Activated CD4-positive, alpha-beta T cell treated with anti-CD3 and anti-CD28 coated beads, Interleukin-2, amount 10 ng/mL, durations not matched to agents 7 days and 5 days (primary cell): Measurements from ENCODE around the gene CEACAM19. TPM values are rescaled to one million over a fixed set of nuclear protein-coding genes. Genes with fewer than 3 reads are reported as not detected.

Experiments
- CTCF ChIA-PET: fragments of 350-600 bp; sonication (Branson Sonifier 250); formaldehyde crosslinking; loops from one replicate; lab custom pipeline; 2021; ENCODE audit warnings: antibody characterized with exemption; lab: Charles Lee
- POLR2A ChIA-PET: fragments of 350-600 bp; sonication (Branson Sonifier 250); formaldehyde crosslinking; loops from one replicate; lab custom pipeline; 2021; ENCODE audit warnings: antibody characterized with exemption; lab: Charles Lee
- DNase-seq: peaks from one replicate; pipeline ENCODE4 v3.0.0-alpha.2; 2020
- H3K27ac Mint-ChIP-seq: one replicate; pipeline ENCODE4 v1.8.0; 2021; ENCODE audit warnings: mild to moderate bottlenecking, moderate library complexity, mixed read lengths
- H3K27me3 Mint-ChIP-seq: one replicate; pipeline ENCODE4 v1.8.0; 2021; ENCODE audit warnings: mixed read lengths
- H3K36me3 Mint-ChIP-seq: one replicate; pipeline ENCODE4 v1.8.0; 2021; ENCODE audit warnings: low read depth, mixed read lengths
- H3K4me1 Mint-ChIP-seq: one replicate; pipeline ENCODE4 v1.8.0; 2021; ENCODE audit warnings: mixed read lengths
- H3K4me3 Mint-ChIP-seq: one replicate; pipeline ENCODE4 v1.8.0; 2021; ENCODE audit warnings: mild to moderate bottlenecking, moderate library complexity, mixed read lengths
- H3K9me3 Mint-ChIP-seq: one replicate; pipeline ENCODE4 v1.8.0; 2021; ENCODE audit warnings: mixed read lengths
- microRNA-seq: library from miRNA; unstranded; fragments of <30 nt; microRNA quantifications from one replicate; pipeline ENCODE4 v1.2.0, GENCODE V29; 2021; ENCODE audit warnings: borderline microRNAs expressed, borderline replicate concordance
- total RNA-seq, 2 experiments: library from RNA; stranded (reverse); gene quantifications; one replicate each; pipeline ENCODE4 v1.2.3, GENCODE V29; 2021

Gene CEACAM19
- total RNA-seq, 2 experiments from 2014 or later: 0.23 TPM; not detected in 1

GRCh38 chr19:44723952-44724319 lies 52.7 kb downstream of the CEACAM19 start:
- DNase-seq: peak; percentile 80
- Mint-ChIP-seq H3K4me3 (no peak overlapping the region), H3K4me1 (peaks cover 45% of the 10 kb centered on the region), H3K27ac (peak overlapping the region; percentile 55), H3K9me3 (no peaks in the 10 kb centered on the region), H3K36me3 (no peaks in the 10 kb centered on the region), H3K27me3 (no peaks in the 10 kb centered on the region)
- POLR2A ChIA-PET: interaction anchor here (1.1 to 1.5 kb wide), 2 partner anchors 29 to 47 kb away, joined by 3 to 7 read pairs; no protein-coding TSS in a partner anchor
- CTCF ChIA-PET: interaction anchor here (0.7 to 7.8 kb wide), 38 partner anchors 9 to 716 kb away, joined by 3 to 222 read pairs (median 5); partner anchors contain the start of genes BCAM and NECTIN2

GRCh38 chr19:44725251-44725650 lies 54.0 kb downstream of the CEACAM19 start:
- no peak for DNase-seq
- ChIA-PET POLR2A (no interaction called here), CTCF (interaction anchor here (1.2 to 7.8 kb wide), 7 partner anchors 15 to 74 kb away, joined by 3 to 222 read pairs (median 9); no protein-coding TSS in a partner anchor)
- Mint-ChIP-seq H3K36me3 (no peaks in the 10 kb centered on the region), H3K4me1 (peaks cover 45% of the 10 kb centered on the region), H3K27me3 (no peaks in the 10 kb centered on the region), H3K9me3 (no peaks in the 10 kb centered on the region), H3K27ac (no peak overlapping the region), H3K4me3 (no peak overlapping the region)

- no peaks in the 10 kb centered on the region for H3K27me3 Mint-ChIP-seq
- H3K4me3 Mint-ChIP-seq: no peak overlapping the region
- ChIA-PET POLR2A (no interaction called here), CTCF (interaction anchor here (0.5 to 7.8 kb wide), 5 partner anchors 37 to 418 kb away, joined by 3 to 222 read pairs (median 4); no protein-coding TSS in a partner anchor)
- H3K9me3 Mint-ChIP-seq: no peaks in the 10 kb centered on the region
- H3K27ac Mint-ChIP-seq: peak overlapping the region; percentile 54
- no peaks in the 10 kb centered on the region for H3K36me3 Mint-ChIP-seq
- DNase-seq: no peak
- peaks cover 45% of the 10 kb centered on the region for H3K4me1 Mint-ChIP-seq
Measured at GRCh38 chr19:44725684-44726083, 54.4 kb downstream of the CEACAM19 start.

- no peak overlapping the region for H3K27ac Mint-ChIP-seq
- H3K4me3 Mint-ChIP-seq: no peak overlapping the region
- no peaks in the 10 kb centered on the region for H3K36me3 Mint-ChIP-seq
- peaks cover 43% of the 10 kb centered on the region for H3K4me1 Mint-ChIP-seq
- DNase-seq: no peak
- no peaks in the 10 kb centered on the region for H3K27me3 Mint-ChIP-seq
- H3K9me3 Mint-ChIP-seq: no peaks in the 10 kb centered on the region
- ChIA-PET CTCF (interaction anchor here (0.5 to 7.8 kb wide), 4 partner anchors 14 to 417 kb away, joined by 3 to 222 read pairs (median 4); no protein-coding TSS in a partner anchor), POLR2A (no interaction called here)
Measured at GRCh38 chr19:44726465-44726864, 55.2 kb downstream of the CEACAM19 start.

- ChIA-PET CTCF (interaction anchor here (0.9 to 2.4 kb wide), 4 partner anchors 15 to 43 kb away, joined by 3 to 20 read pairs (median 4); no protein-coding TSS in a partner anchor), POLR2A (interaction anchor here (1.4 kb wide), 1 partner anchor 11 kb away, joined by 5 read pairs; no protein-coding TSS in a partner anchor)
- no peak for DNase-seq
- Mint-ChIP-seq H3K27ac (no peak overlapping the region), H3K4me1 (peaks cover 27% of the 10 kb centered on the region), H3K36me3 (no peaks in the 10 kb centered on the region), H3K9me3 (no peaks in the 10 kb centered on the region), H3K4me3 (no peak overlapping the region), H3K27me3 (no peaks in the 10 kb centered on the region)
Measured at GRCh38 chr19:44728178-44728577, 56.9 kb downstream of the CEACAM19 start.

- POLR2A ChIA-PET: no interaction called here
- peaks cover under 1% of the 10 kb centered on the region for H3K27me3 Mint-ChIP-seq
Measured at GRCh38 chr19:44729516-44730033, 58.3 kb downstream of the CEACAM19 start.

GRCh38 chr19:44731081-44731480 lies 59.8 kb downstream of the CEACAM19 start:
- ChIA-PET POLR2A (no interaction called here), CTCF (interaction anchor here (1.0 to 1.1 kb wide), 2 partner anchors 8 to 40 kb away, joined by 3 to 4 read pairs; no protein-coding TSS in a partner anchor)
- Mint-ChIP-seq H3K4me1 (peaks cover 9% of the 10 kb centered on the region), H3K9me3 (no peaks in the 10 kb centered on the region), H3K27me3 (peaks cover 7% of the 10 kb centered on the region), H3K27ac (no peak overlapping the region), H3K36me3 (no peaks in the 10 kb centered on the region), H3K4me3 (no peak overlapping the region)
- DNase-seq: no peak

More at GRCh38 chr19:44729516-44730033, 58.3 kb downstream of the CEACAM19 start:
- DNase-seq: no peak
- no peak overlapping the region for H3K4me3 Mint-ChIP-seq
- CTCF ChIA-PET: interaction anchor here (0.6 to 2.4 kb wide), 2 partner anchors 12 to 42 kb away, joined by 3 to 20 read pairs; no protein-coding TSS in a partner anchor
- H3K36me3 Mint-ChIP-seq: no peaks in the 10 kb centered on the region
- H3K27ac Mint-ChIP-seq: no peak overlapping the region
- H3K4me1 Mint-ChIP-seq: peaks cover 13% of the 10 kb centered on the region
- H3K9me3 Mint-ChIP-seq: no peaks in the 10 kb centered on the region

- DNase-seq: no peak
- Mint-ChIP-seq H3K27ac (no peak overlapping the region), H3K27me3 (peaks cover 7% of the 10 kb centered on the region), H3K4me1 (peaks cover 9% of the 10 kb centered on the region), H3K4me3 (no peak overlapping the region), H3K9me3 (no peaks in the 10 kb centered on the region), H3K36me3 (no peaks in the 10 kb centered on the region)
- ChIA-PET CTCF (interaction anchor here (1.0 to 1.4 kb wide), 3 partner anchors 9 to 39 kb away, joined by 3 to 4 read pairs (median 3); no protein-coding TSS in a partner anchor), POLR2A (no interaction called here)
Measured at GRCh38 chr19:44731622-44732021, 60.3 kb downstream of the CEACAM19 start.

GRCh38 chr19:44732235-44733014 lies 61.1 kb downstream of the CEACAM19 start:
- H3K27me3 Mint-ChIP-seq: peaks cover 7% of the 10 kb centered on the region
- H3K4me3 Mint-ChIP-seq: no peak overlapping the region
- CTCF ChIA-PET: interaction anchor here (1.1 to 2.2 kb wide), 5 partner anchors 8 to 52 kb away, joined by 3 to 14 read pairs (median 5); no protein-coding TSS in a partner anchor
- no peak overlapping the region for H3K27ac Mint-ChIP-seq
- DNase-seq: no peak
- POLR2A ChIA-PET: no interaction called here
- peaks cover 9% of the 10 kb centered on the region for H3K4me1 Mint-ChIP-seq
- no peaks in the 10 kb centered on the region for H3K36me3 Mint-ChIP-seq
- no peaks in the 10 kb centered on the region for H3K9me3 Mint-ChIP-seq

Small RNA genes lying within 50 kb of the gene (microRNA-seq; reads per million reads assigned to microRNA genes)
- gene MIR4531: not detected

Other genes starting within 250 kb of the CEACAM19 start
- gene ZNF229, start 223.0 kb upstream of the CEACAM19 start, total RNA-seq: under 1 TPM; 0.60 to 0.77 TPM
- 10 to 100 TPM in 1 of 2 experiments, 1 to 10 TPM in 1; 9.6 to 11.7 TPM for gene ZNF180, start 171.0 kb upstream of the CEACAM19 start, total RNA-seq
- not detected for gene CEACAM20, start 141.8 kb upstream of the CEACAM19 start, total RNA-seq
- gene IGSF23, start 57.9 kb upstream of the CEACAM19 start, total RNA-seq: not detected
- 1 to 10 TPM; 1.9 TPM for gene PVR, start 27.6 kb upstream of the CEACAM19 start, total RNA-seq
- gene CEACAM16, start 27.7 kb downstream of the CEACAM19 start, total RNA-seq: not detected
- gene BCL3, start 77.2 kb downstream of the CEACAM19 start, total RNA-seq: 10 to 100 TPM; 38.7 to 40.2 TPM
- gene CBLC, start 106.4 kb downstream of the CEACAM19 start, total RNA-seq: not detected
- not detected for gene BCAM, start 137.6 kb downstream of the CEACAM19 start, total RNA-seq
- not detected for gene NECTIN2, start 174.8 kb downstream of the CEACAM19 start, total RNA-seq
- gene TOMM40, start 219.8 kb downstream of the CEACAM19 start, total RNA-seq: 10 to 100 TPM; 55.7 to 65.3 TPM
- gene APOE, start 234.3 kb downstream of the CEACAM19 start, total RNA-seq: under 1 TPM; 0.45 to 0.75 TPM
- gene APOC1, start 243.1 kb downstream of the CEACAM19 start, total RNA-seq: not detected